22Rv1 (cell line): ENCODE results near the gene SLC38A1.
"Not testable (repeated sequence)": the region's sequence is repeated elsewhere in the genome, so short reads cannot be mapped to it uniquely, and the experiment has no call there.

Source experiments
- H3K27ac ChIP-seq: fragments of 450-650 bp; 2 replicates; pipeline ENCODE4 v1.5.1; 2017
- CTCF ChIP-seq: fragments of 450-650 bp; IDR thresholded peaks from 2 replicates; pipeline ENCODE4 v1.5.1; 2017; ENCODE audit warnings: mild to moderate bottlenecking
- ZFX ChIP-seq: fragments of 450-650 bp; IDR thresholded peaks from 2 replicates; pipeline ENCODE4 v1.6.1; 2017; ENCODE audit warnings: antibody characterized with exemption, borderline replicate concordance

SLC38A1 gene

GRCh38 chr12:46200551-46200950 is 68.3 kb downstream of the SLC38A1 start:
- no peak overlapping the region for H3K27ac ChIP-seq
- TF ChIP-seq ZFX (no peak), CTCF (no peak)

GRCh38 chr12:46198913-46199312 is 69.9 kb downstream of the SLC38A1 start:
- no peak overlapping the region for H3K27ac ChIP-seq
- TF ChIP-seq CTCF (no peak), ZFX (no peak)

GRCh38 chr12:46197883-46198282 is 71.0 kb downstream of the SLC38A1 start:
- TF ChIP-seq ZFX: no peak
- TF ChIP-seq CTCF: no peak
- H3K27ac ChIP-seq: no peak overlapping the region

- not testable (repeated sequence) for H3K27ac ChIP-seq
Measured at GRCh38 chr12:46190533-46190932, 78.3 kb downstream of the SLC38A1 start.

- no peak for TF ChIP-seq CTCF
- no peak for TF ChIP-seq ZFX
- no peak overlapping the region for H3K27ac ChIP-seq
Measured at GRCh38 chr12:46188170-46188569, 80.7 kb downstream of the SLC38A1 start.

GRCh38 chr12:46187023-46187422 is 81.8 kb downstream of the SLC38A1 start:
- no peak overlapping the region for H3K27ac ChIP-seq
- TF ChIP-seq CTCF (no peak), ZFX (no peak)

- TF ChIP-seq ZFX (no peak), CTCF (no peak)
Measured at GRCh38 chr12:46186088-46186487, 82.8 kb downstream of the SLC38A1 start.

GRCh38 chr12:46185686-46186085 is 83.2 kb downstream of the SLC38A1 start:
- no peak overlapping the region for H3K27ac ChIP-seq
- TF ChIP-seq CTCF: 0 out of 2 replicates have a peak, but pooled peaks have one; percentile 3
- no peak for TF ChIP-seq ZFX

More at GRCh38 chr12:46186088-46186487, 82.8 kb downstream of the SLC38A1 start:
- no peak overlapping the region for H3K27ac ChIP-seq
